NCI-H2029 treated with DMSO at 0.1 percent for 48 hours (cell line): Measurements from ENCODE around the gene TAP2.

Source experiments
- DNase-seq: peaks from one replicate; lab custom pipeline; 2025; lab: John Stamatoyannopoulos, UW

The TAP2 gene

DNA sequence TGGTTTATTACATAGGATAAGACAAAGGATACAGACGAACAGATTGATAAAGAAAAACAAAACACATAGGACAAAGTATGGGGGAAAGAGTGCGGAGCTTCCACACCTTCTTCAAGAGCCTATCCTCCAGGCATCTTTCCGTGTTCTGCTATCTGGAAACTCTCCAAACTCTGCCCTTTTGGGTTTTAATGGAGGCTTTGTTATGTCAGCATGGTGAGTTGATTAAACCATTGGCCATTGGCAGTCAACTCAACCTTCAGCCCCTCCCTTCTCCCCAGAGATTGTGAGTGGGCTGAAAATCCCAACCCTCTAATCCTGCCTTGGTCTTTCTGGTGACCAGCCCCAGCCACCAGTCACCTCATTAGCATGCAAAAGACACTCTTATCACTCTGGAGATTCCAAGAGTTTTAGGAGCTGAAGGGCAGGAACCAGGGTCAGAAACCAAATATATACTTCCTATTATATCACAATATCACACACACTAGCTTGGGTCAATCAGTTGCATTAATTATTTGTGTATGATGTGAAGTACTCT is 45.6 kb downstream of the TAP2 start:
- no peak for DNase-seq

GRCh38 chr6:32790306-32790705 is 48.2 kb downstream of the TAP2 start:
- DNase-seq: no peak
